Neural progenitor cell (in vitro differentiated cells): ENCODE results near the gene SURF1. TPM values are rescaled to one million over a fixed set of nuclear protein-coding genes. Genes with fewer than 3 reads are reported as not detected.

Source experiments
- DNase-seq: peaks from one replicate; pipeline ENCODE4 v3.0.0-alpha.2; 2016; ENCODE audit warnings: low spot score
- H2AFZ ChIP-seq: fragments of 200-600 bp; sonication (generic); replicated peaks from 2 replicates; pipeline ENCODE4 v1.6.1; 2016; ENCODE audit warnings: antibody characterized with exemption
- H3F3A ChIP-seq: fragments of 200-600 bp; sonication (generic); 2 replicates; pipeline ENCODE4 v1.6.1; 2016; ENCODE audit warnings: antibody characterized with exemption, low read depth
- H3K27ac ChIP-seq: fragments of 200-600 bp; sonication (generic); 2 replicates; pipeline ENCODE4 v1.5.1; 2016; ENCODE audit warnings: mild to moderate bottlenecking
- H3K27me3 ChIP-seq: fragments of 200-600 bp; sonication (generic); 2 replicates; pipeline ENCODE4 v1.6.1; 2016; ENCODE audit warnings: mild to moderate bottlenecking, moderate library complexity
- H3K36me3 ChIP-seq: fragments of 200-600 bp; sonication (generic); 2 replicates; pipeline ENCODE4 v1.5.1; 2016
- H3K4me1 ChIP-seq: fragments of 200-600 bp; sonication (generic); 2 replicates; pipeline ENCODE4 v1.6.1; 2016; ENCODE audit warnings: mixed run types
- H3K4me2 ChIP-seq: fragments of 200-600 bp; sonication (generic); 2 replicates; pipeline ENCODE4 v1.6.1; 2016
- H3K4me3 ChIP-seq: fragments of 200-600 bp; sonication (generic); 2 replicates; pipeline ENCODE4 v1.5.1; 2016
- H3K79me2 ChIP-seq: fragments of 200-600 bp; sonication (generic); 2 replicates; pipeline ENCODE4 v1.6.1; 2016; ENCODE audit warnings: low read depth
- H3K9ac ChIP-seq: fragments of 200-600 bp; sonication (generic); 2 replicates; pipeline ENCODE4 v1.6.1; 2016
- H3K9me3 ChIP-seq: fragments of 200-600 bp; sonication (generic); 2 replicates; pipeline ENCODE4 v1.5.1; 2016; ENCODE audit warnings: low read depth
- H4K20me1 ChIP-seq: fragments of 200-600 bp; sonication (generic); 2 replicates; pipeline ENCODE4 v1.6.1; 2016; ENCODE audit warnings: low read depth
- H3K27ac Mint-ChIP-seq: 3 replicates; pipeline ENCODE4 v1.8.0; 2021; ENCODE audit warnings: mixed read lengths
- H3K27me3 Mint-ChIP-seq: 2 replicates; pipeline ENCODE4 v1.8.0; 2022; ENCODE audit warnings: low read depth, mild to moderate bottlenecking, inconsistent platforms, moderate library complexity, mixed read lengths; ENCODE audit not compliant: insufficient read depth
- H3K36me3 Mint-ChIP-seq: 3 replicates; pipeline ENCODE4 v1.8.0; 2021; ENCODE audit warnings: mixed read lengths
- H3K4me1 Mint-ChIP-seq: 3 replicates; pipeline ENCODE4 v1.8.0; 2021; ENCODE audit warnings: mixed read lengths
- H3K4me3 Mint-ChIP-seq: 3 replicates; pipeline ENCODE4 v1.8.0; 2021; ENCODE audit warnings: mild to moderate bottlenecking, moderate library complexity, mixed read lengths
- H3K9me3 Mint-ChIP-seq: 3 replicates; pipeline ENCODE4 v1.8.0; 2020; ENCODE audit warnings: mixed read lengths
- CTCF ChIP-seq: fragments of 200-600 bp; sonication (generic); IDR thresholded peaks from 2 replicates; pipeline ENCODE4 v1.5.1; 2017; ENCODE audit warnings: antibody characterized with exemption, mild to moderate bottlenecking
- EZH2 ChIP-seq: fragments of 200-600 bp; sonication (generic); IDR thresholded peaks from 2 replicates; pipeline ENCODE4 v1.6.1; 2017; ENCODE audit warnings: antibody characterized with exemption, mild to moderate bottlenecking, moderate library complexity
- EZH2phosphoT487 ChIP-seq: fragments of 200-600 bp; sonication (generic); IDR thresholded peaks from 2 replicates; pipeline ENCODE4 v1.6.1; 2017; ENCODE audit warnings: antibody characterized with exemption
- small RNA-seq: library from RNA; depleted of rRNA; stranded (forward); fragments of <200 nt; gene quantifications from one replicate; pipeline ENCODE3, GENCODE V24; 2015
- total RNA-seq: library from RNA; depleted of rRNA; stranded (reverse); fragments of >200 nt; gene quantifications from 2 replicates; pipeline ENCODE4 v1.2.3, GENCODE V29; 2015; ENCODE audit warnings: low replicate concordance

The SURF1 gene
- total RNA-seq, 1 donor from 2014 or later = 31.0 TPM

- Histone ChIP-seq H3K4me2 (no peak overlapping the region), H3F3A (no peaks in the 10 kb centered on the region), H3K79me2 (no peaks in the 10 kb centered on the region), H3K27ac (no peak overlapping the region), H3K36me3 (no peaks in the 10 kb centered on the region), H4K20me1 (no peaks in the 10 kb centered on the region), H3K4me1 (no peaks in the 10 kb centered on the region), H2AFZ (no peak overlapping the region), H3K4me3 (no peak overlapping the region), H3K9me3 (no peaks in the 10 kb centered on the region), H3K27me3 (peaks cover 17% of the 10 kb centered on the region), H3K9ac (no peak overlapping the region)
- Mint-ChIP-seq H3K4me1 (no peaks in the 10 kb centered on the region), H3K27me3 (peaks cover 11% of the 10 kb centered on the region), H3K4me3 (no peak overlapping the region), H3K36me3 (no peaks in the 10 kb centered on the region), H3K27ac (no peak overlapping the region), H3K9me3 (peaks cover 2% of the 10 kb centered on the region)
- no peak for TF ChIP-seq EZH2
- no peak for TF ChIP-seq EZH2phosphoT487
- no peak for TF ChIP-seq CTCF
- DNase-seq = no peak
Observed at GRCh38 chr9:133303266-133304157, 52.8 kb downstream of the SURF1 start.

Small RNAs within 50 kb of the gene (small RNA-seq; reads per million reads assigned to genes)
- gene RF00019 = not detected
- gene SNORD24 = not detected
- not detected for gene SNORD36A
- gene SNORD36B = not detected
- gene SNORD36C = not detected

Other genes starting within 250 kb of the SURF1 start
- 24.1 and 58.8 TPM in 2 replicates for gene RALGDS, start 235.2 kb downstream of the SURF1 start, total RNA-seq
- gene GBGT1, start 192.6 kb downstream of the SURF1 start, total RNA-seq = 2.0 and 3.0 TPM in 2 replicates
- not detected in 2 replicates for gene OBP2B, start 147.2 kb downstream of the SURF1 start, total RNA-seq
- gene ABO, start 81.3 kb downstream of the SURF1 start, total RNA-seq = not detected in 2 replicates
- 13.2 and 32.9 TPM in 2 replicates for gene SURF6, start 20.3 kb downstream of the SURF1 start, total RNA-seq
- 31.7 and 66.5 TPM in 2 replicates for gene MED22, start 8.4 kb downstream of the SURF1 start, total RNA-seq
- gene RPL7A, start 8.3 kb downstream of the SURF1 start, total RNA-seq = 3,449 and 3,613 TPM in 2 replicates
- gene SURF2, start 63 bp upstream of the SURF1 start, total RNA-seq = 16.0 and 19.6 TPM in 2 replicates
- 102 and 155 TPM in 2 replicates for gene SURF4, start 19.6 kb upstream of the SURF1 start, total RNA-seq
- 0.58 and 0.65 TPM in 2 replicates for gene STKLD1, start 19.9 kb upstream of the SURF1 start, total RNA-seq
- 17.9 and 24.9 TPM in 2 replicates for gene REXO4, start 61.5 kb upstream of the SURF1 start, total RNA-seq
- 2.4 and 6.1 TPM in 2 replicates for gene ADAMTS13, start 65.9 kb upstream of the SURF1 start, total RNA-seq
- gene CACFD1, start 103.5 kb upstream of the SURF1 start, total RNA-seq = 15.7 and 29.3 TPM in 2 replicates
- 2.3 and 8.8 TPM in 2 replicates for gene SLC2A6, start 122.6 kb upstream of the SURF1 start, total RNA-seq
- not detected in 2 replicates for gene MYMK, start 168.5 kb upstream of the SURF1 start, total RNA-seq
- gene ADAMTSL2, start 178.2 kb upstream of the SURF1 start, total RNA-seq = 0.30 and 0.99 TPM in 2 replicates